MM.1S (cell line): ENCODE data around the gene VTI1B.

ENCODE experiments used
- EZH2 ChIP-seq: fragments of 300-600 bp; sonication (generic); optimal IDR thresholded peaks from 2 replicates; pipeline ENCODE3; 2017; ENCODE audit warnings: low read depth, mild to moderate bottlenecking, antibody characterized with exemption, low read length, mixed read lengths
- TF ChIP-seq, protein P1 (sequence below): fragments of 300-600 bp; sonication (generic); IDR thresholded peaks from 2 replicates; pipeline ENCODE4 v1.5.1; 2016; ENCODE audit warnings: antibody characterized with exemption, low read length, mixed read lengths

- TF ChIP-seq, protein P1, sequence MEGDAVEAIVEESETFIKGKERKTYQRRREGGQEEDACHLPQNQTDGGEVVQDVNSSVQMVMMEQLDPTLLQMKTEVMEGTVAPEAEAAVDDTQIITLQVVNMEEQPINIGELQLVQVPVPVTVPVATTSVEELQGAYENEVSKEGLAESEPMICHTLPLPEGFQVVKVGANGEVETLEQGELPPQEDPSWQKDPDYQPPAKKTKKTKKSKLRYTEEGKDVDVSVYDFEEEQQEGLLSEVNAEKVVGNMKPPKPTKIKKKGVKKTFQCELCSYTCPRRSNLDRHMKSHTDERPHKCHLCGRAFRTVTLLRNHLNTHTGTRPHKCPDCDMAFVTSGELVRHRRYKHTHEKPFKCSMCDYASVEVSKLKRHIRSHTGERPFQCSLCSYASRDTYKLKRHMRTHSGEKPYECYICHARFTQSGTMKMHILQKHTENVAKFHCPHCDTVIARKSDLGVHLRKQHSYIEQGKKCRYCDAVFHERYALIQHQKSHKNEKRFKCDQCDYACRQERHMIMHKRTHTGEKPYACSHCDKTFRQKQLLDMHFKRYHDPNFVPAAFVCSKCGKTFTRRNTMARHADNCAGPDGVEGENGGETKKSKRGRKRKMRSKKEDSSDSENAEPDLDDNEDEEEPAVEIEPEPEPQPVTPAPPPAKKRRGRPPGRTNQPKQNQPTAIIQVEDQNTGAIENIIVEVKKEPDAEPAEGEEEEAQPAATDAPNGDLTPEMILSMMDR, result no peak
- TF ChIP-seq EZH2, result no peak
Observed at GRCh38 chr14:67717048-67717447, 42.6 kb upstream of the VTI1B start.
